ENCODE results near the gene SLC16A14. TPM values are rescaled to one million over a fixed set of nuclear protein-coding genes. Genes with fewer than 3 reads are reported as not detected.

The SLC16A14 gene
- total RNA-seq, 4 donors from 2014 or later = 7.5 to 11.4 (median 9.1) TPM

DNA sequence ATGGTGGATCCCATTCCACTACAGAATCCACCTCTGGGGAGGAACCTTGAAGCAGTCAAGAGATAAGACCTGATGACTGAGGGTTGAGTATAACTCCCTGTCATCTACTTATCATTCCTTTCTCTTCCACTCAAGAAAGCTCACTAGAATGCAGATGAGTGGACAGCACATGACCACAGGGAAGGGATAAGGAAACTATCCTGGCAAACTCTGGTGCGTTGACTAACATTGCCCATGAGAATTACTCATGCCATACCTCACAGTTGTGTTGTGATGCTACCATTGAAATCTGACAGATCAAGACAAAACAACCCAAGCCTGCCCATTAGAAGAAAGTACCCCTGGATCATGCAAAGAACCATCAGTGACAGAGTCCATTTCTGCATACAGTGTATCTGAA is 26.5 kb downstream of the SLC16A14 start:
- Histone ChIP-seq H3K4me1 (no peaks in the 10 kb centered on the region), H3K27ac (no peak overlapping the region), H3K36me3 (peaks cover 0 to 21% (median 0%) of the 10 kb centered on the region in 3 donors), H3K9me3 (peaks cover 0 to 3% (median 0%) of the 10 kb centered on the region in 4 donors), H3K27me3 (no peaks in the 10 kb centered on the region), H3K4me3 (no peak overlapping the region)
- TF ChIP-seq EP300 (IDR thresholded peaks at IDR 0.05) (no peak), POLR2A (IDR thresholded peaks at IDR 0.05) (no peak)
- TF ChIP-seq, protein P1, sequence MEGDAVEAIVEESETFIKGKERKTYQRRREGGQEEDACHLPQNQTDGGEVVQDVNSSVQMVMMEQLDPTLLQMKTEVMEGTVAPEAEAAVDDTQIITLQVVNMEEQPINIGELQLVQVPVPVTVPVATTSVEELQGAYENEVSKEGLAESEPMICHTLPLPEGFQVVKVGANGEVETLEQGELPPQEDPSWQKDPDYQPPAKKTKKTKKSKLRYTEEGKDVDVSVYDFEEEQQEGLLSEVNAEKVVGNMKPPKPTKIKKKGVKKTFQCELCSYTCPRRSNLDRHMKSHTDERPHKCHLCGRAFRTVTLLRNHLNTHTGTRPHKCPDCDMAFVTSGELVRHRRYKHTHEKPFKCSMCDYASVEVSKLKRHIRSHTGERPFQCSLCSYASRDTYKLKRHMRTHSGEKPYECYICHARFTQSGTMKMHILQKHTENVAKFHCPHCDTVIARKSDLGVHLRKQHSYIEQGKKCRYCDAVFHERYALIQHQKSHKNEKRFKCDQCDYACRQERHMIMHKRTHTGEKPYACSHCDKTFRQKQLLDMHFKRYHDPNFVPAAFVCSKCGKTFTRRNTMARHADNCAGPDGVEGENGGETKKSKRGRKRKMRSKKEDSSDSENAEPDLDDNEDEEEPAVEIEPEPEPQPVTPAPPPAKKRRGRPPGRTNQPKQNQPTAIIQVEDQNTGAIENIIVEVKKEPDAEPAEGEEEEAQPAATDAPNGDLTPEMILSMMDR (IDR thresholded peaks at IDR 0.05) = no peak
- no peak for DNase-seq (ENCODE audit: low spot score in 2 of 2)
- 95 to 100% methylated on average over 1 of the region's 1 CpG for WGBS, 2 donors

GRCh38 chr2:230023313-230023712 is 45.4 kb downstream of the SLC16A14 start:
- 89 to 97% methylated on average over 4 of the region's 4 CpGs for WGBS, 2 donors
- TF ChIP-seq, protein P1 (IDR thresholded peaks at IDR 0.05) = no peak
- TF ChIP-seq POLR2A (IDR thresholded peaks at IDR 0.05) (no peak), EP300 (IDR thresholded peaks at IDR 0.05) (no peak)
- Histone ChIP-seq H3K9me3 (no peaks in the 10 kb centered on the region), H3K27me3 (no peaks in the 10 kb centered on the region), H3K4me3 (no peak overlapping the region), H3K27ac (no peak overlapping the region), H3K4me1 (no peaks in the 10 kb centered on the region), H3K36me3 (no peaks in the 10 kb centered on the region)
- no peak for DNase-seq (ENCODE audit: low spot score in 2 of 2)

DNA sequence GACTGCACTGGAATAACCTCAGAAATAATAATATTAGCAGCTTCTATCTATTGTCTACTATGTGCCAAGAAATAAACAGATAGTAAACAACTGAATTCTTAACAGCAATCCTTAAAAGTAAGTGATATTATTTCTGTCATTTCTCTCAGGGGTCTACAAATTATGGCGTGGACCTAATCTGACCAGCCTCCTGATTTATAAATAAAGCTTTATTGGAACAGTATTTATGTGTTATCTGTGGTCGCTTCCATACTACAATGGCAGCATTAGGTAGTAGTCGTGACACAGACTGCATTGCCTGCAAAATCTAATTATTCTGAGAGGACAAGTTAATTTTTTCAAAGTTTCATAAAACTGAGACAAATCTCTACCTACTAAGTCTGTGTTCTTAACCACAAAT is 49.0 kb downstream of the SLC16A14 start:
- TF ChIP-seq, protein P1 (IDR thresholded peaks at IDR 0.05) = no peak
- TF ChIP-seq POLR2A (IDR thresholded peaks at IDR 0.05) (no peak), EP300 (IDR thresholded peaks at IDR 0.05) (no peak)
- Histone ChIP-seq H3K9me3 (peaks cover 0 to 14% (median 0%) of the 10 kb centered on the region in 4 donors), H3K27me3 (no peaks in the 10 kb centered on the region), H3K27ac (no peak overlapping the region), H3K4me3 (no peak overlapping the region), H3K36me3 (no peaks in the 10 kb centered on the region), H3K4me1 (no peaks in the 10 kb centered on the region)
- 85 to 87% methylated on average over 3 of the region's 3 CpGs for WGBS, 2 donors
- DNase-seq (ENCODE audit: low spot score in 2 of 2) = no peak

DNA sequence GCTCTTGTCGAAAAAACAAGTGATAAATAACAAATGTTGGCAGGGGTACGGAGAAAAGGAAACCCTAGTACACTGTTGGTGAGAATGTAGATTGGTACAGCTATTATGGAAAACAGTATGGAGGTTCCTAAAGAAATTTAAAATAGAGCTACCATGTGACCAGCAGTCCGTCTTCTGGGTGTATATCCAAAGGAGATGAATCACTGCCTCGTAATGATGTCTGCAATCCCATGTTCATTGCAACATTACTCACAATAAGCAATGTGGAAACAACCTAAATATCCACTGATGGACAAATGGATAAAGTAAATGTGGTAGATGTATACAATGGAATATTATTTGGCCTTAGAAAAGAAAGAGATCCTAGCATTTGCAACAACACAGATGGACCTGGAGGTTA is 50.6 kb downstream of the SLC16A14 start:
- Histone ChIP-seq H3K4me1 (no peaks in the 10 kb centered on the region), H3K27ac (no peak overlapping the region), H3K4me3 (no peak overlapping the region), H3K36me3 (no peaks in the 10 kb centered on the region), H3K27me3 (no peaks in the 10 kb centered on the region), H3K9me3 (peaks cover 0 to 14% (median 0%) of the 10 kb centered on the region in 4 donors)
- no peak for DNase-seq (ENCODE audit: low spot score in 2 of 2)
- TF ChIP-seq, protein P1 (IDR thresholded peaks at IDR 0.05) = no peak
- TF ChIP-seq EP300 (IDR thresholded peaks at IDR 0.05) = no peak
- TF ChIP-seq POLR2A (IDR thresholded peaks at IDR 0.05) = no peak
- 87 to 89% methylated on average over 4 of the region's 4 CpGs for WGBS, 2 donors

DNA sequence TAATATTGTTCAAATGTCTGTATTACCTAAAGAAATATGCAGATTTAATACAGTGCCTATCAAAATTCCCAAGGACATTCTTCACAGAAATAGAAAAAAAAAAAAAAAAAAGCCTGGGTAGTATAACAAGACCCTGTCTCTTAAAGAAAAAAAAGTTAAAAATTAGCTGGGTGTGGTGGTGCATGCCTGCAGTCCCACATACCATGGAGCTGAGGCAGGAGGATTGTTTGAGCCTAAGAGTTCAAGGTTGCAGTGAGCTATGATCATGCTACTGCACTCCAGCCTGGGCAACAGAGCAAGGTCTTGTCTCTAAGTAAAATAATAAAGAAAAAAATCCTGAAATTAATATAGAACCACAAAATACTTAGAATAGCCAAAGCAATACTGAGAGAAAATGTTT is 51.9 kb downstream of the SLC16A14 start:
- no peak overlapping the region for H3K4me3 ChIP-seq
- TF ChIP-seq POLR2A (IDR thresholded peaks at IDR 0.05) (no peak), EP300 (IDR thresholded peaks at IDR 0.05) (no peak)
- TF ChIP-seq, protein P1 (IDR thresholded peaks at IDR 0.05) = no peak
- no peak overlapping the region for H3K27ac ChIP-seq
- H3K36me3 ChIP-seq = peaks cover 0 to 5% (median 0%) of the 10 kb centered on the region in 3 donors
- no peaks in the 10 kb centered on the region for H3K4me1 ChIP-seq
- DNase-seq (ENCODE audit: low spot score in 2 of 2) = no peak
- H3K9me3 ChIP-seq = peaks cover 0 to 14% (median 0%) of the 10 kb centered on the region in 4 donors
- no peaks in the 10 kb centered on the region for H3K27me3 ChIP-seq

Data from tibial nerve (tissue), 4 donors.